NCI-H2227 treated with DMSO at 0.1 percent for 48 hours (cell line): ENCODE measurements around the gene PPWD1.
"Not testable (repeated sequence)": the region's sequence is repeated elsewhere in the genome, so short reads cannot be mapped to it uniquely, and the experiment has no call there.

Experiments
- DNase-seq: peaks from one replicate; lab custom pipeline; 2025; lab: John Stamatoyannopoulos, UW

The PPWD1 gene

GRCh38 chr5:65562731-65563701 is at the start of gene PPWD1, which contains the start of gene CENPK:
PPWD1 (plus strand) TSS chr5:65563296; CDS start chr5:65563311, 15 bp downstream.
CENPK (minus strand) TSS chr5:65563168; CDS start chr5:65554907, 8,261 bp downstream.
- DNase-seq = peak; percentile 94

GRCh38 chr5:65525726-65526125 is 37.4 kb upstream of the PPWD1 start:
- DNase-seq = no peak

- DNase-seq = no peak
These were observed 32.2 kb upstream of the PPWD1 start for GRCh38 chr5:65530904-65531303.

- no peak for DNase-seq
These were observed 27.5 kb upstream of the PPWD1 start for GRCh38 chr5:65535529-65535987.

- DNase-seq = no peak
These were observed 23.3 kb upstream of the PPWD1 start for GRCh38 chr5:65539827-65540226.

- DNase-seq = no peak
These were observed 18.6 kb upstream of the PPWD1 start for GRCh38 chr5:65544473-65544872.

- DNase-seq = no peak
These were observed 17.0 kb upstream of the PPWD1 start for GRCh38 chr5:65546141-65546540.

- DNase-seq = no peak
These were observed 14.8 kb upstream of the PPWD1 start for GRCh38 chr5:65548281-65548680.

GRCh38 chr5:65553941-65554340 is 9.2 kb upstream of the PPWD1 start:
- peak; percentile 5 for DNase-seq

- no peak for DNase-seq
These were observed 7.8 kb upstream of the PPWD1 start for GRCh38 chr5:65555287-65555686.

GRCh38 chr5:65556181-65556580 is 6.9 kb upstream of the PPWD1 start:
- no peak for DNase-seq

- DNase-seq = no peak
These were observed 6.4 kb upstream of the PPWD1 start for GRCh38 chr5:65556718-65557117.

- DNase-seq = no peak
These were observed 681 bp downstream of the PPWD1 start for GRCh38 chr5:65563777-65564176.

GRCh38 chr5:65566505-65566904 is 3.4 kb downstream of the PPWD1 start:
- no peak for DNase-seq

- no peak for DNase-seq
These were observed 7.6 kb downstream of the PPWD1 start for GRCh38 chr5:65570598-65571226.

GRCh38 chr5:65577141-65577540 is 14.0 kb downstream of the PPWD1 start:
- DNase-seq = no peak

GRCh38 chr5:65588694-65589093 is 25.6 kb downstream of the PPWD1 start:
- DNase-seq = no peak

- DNase-seq = not testable (repeated sequence)
These were observed 38.7 kb downstream of the PPWD1 start for GRCh38 chr5:65601761-65602160.

- DNase-seq = no peak
These were observed 48.4 kb downstream of the PPWD1 start for GRCh38 chr5:65611524-65611923.

- no peak for DNase-seq
These were observed 49.3 kb downstream of the PPWD1 start for GRCh38 chr5:65612298-65612907.

- no peak for DNase-seq
These were observed 56.9 kb downstream of the PPWD1 start for GRCh38 chr5:65620021-65620420.

GRCh38 chr5:65621961-65622360 is 58.9 kb downstream of the PPWD1 start:
- not testable (repeated sequence) for DNase-seq

GRCh38 chr5:65623482-65623881 is 60.4 kb downstream of the PPWD1 start:
- no peak for DNase-seq
